Kidney epithelial cell (primary cell): ENCODE data around the gene ZNF746. TPM values are rescaled to one million over a fixed set of nuclear protein-coding genes. Genes with fewer than 3 reads are reported as not detected.

Source experiments
- DNase-seq: peaks from one replicate; pipeline ENCODE4 v3.0.0-alpha.2; 2010; ENCODE audit warnings: low read depth
- H3K27me3 ChIP-seq: 2 replicates; pipeline ENCODE4 v1.6.0; 2011; ENCODE audit warnings: low read length; ENCODE audit not compliant: control insufficient read depth, insufficient read depth
- H3K36me3 ChIP-seq: 2 replicates; pipeline ENCODE4 v1.5.1; 2011; ENCODE audit warnings: low read length; ENCODE audit not compliant: control insufficient read depth, insufficient read depth
- H3K4me3 ChIP-seq: 2 replicates; pipeline ENCODE4 v1.5.1; 2011; ENCODE audit warnings: low read depth, mild to moderate bottlenecking, control low read depth, low read length
- total RNA-seq: library from RNA; depleted of rRNA; stranded (reverse); fragments of >200 nt; gene quantifications from 2 replicates; pipeline ENCODE4 v1.2.3, GENCODE V29; 2015
- TF ChIP-seq, protein P1 (sequence below): IDR thresholded peaks from 2 replicates; pipeline ENCODE4 v1.5.1; 2011; ENCODE audit warnings: mild to moderate bottlenecking, moderate library complexity, low read length, control low read depth, inconsistent platforms; ENCODE audit not compliant: insufficient read depth, poor library complexity, severe bottlenecking

Gene ZNF746
- total RNA-seq, 1 donor from 2014 or later = 24.2 TPM

DNA sequence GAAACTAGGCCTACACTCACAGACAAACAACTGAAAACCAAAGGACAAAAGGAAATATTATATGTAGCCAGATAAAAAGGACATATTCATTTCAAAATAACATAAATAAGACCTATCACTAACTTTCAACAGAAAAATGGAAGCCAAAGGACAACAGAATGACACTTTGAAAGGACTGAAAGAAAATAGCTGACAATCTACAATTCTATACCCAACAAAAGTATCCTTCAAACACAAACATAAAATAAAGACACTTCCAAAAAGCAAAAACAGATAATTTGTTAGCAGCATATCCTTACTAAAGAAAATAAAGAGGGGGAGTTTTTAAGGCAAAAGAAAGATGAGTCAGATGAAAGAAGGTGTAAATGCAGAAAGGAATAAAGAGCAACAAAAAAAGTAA, 7.9 kb upstream of the ZNF746 start:
- Histone ChIP-seq H3K36me3 (no peaks in the 10 kb centered on the region), H3K4me3 (no peak overlapping the region), H3K27me3 (no peaks in the 10 kb centered on the region)
- DNase-seq = no peak
- TF ChIP-seq, protein P1, sequence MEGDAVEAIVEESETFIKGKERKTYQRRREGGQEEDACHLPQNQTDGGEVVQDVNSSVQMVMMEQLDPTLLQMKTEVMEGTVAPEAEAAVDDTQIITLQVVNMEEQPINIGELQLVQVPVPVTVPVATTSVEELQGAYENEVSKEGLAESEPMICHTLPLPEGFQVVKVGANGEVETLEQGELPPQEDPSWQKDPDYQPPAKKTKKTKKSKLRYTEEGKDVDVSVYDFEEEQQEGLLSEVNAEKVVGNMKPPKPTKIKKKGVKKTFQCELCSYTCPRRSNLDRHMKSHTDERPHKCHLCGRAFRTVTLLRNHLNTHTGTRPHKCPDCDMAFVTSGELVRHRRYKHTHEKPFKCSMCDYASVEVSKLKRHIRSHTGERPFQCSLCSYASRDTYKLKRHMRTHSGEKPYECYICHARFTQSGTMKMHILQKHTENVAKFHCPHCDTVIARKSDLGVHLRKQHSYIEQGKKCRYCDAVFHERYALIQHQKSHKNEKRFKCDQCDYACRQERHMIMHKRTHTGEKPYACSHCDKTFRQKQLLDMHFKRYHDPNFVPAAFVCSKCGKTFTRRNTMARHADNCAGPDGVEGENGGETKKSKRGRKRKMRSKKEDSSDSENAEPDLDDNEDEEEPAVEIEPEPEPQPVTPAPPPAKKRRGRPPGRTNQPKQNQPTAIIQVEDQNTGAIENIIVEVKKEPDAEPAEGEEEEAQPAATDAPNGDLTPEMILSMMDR = no peak

DNA sequence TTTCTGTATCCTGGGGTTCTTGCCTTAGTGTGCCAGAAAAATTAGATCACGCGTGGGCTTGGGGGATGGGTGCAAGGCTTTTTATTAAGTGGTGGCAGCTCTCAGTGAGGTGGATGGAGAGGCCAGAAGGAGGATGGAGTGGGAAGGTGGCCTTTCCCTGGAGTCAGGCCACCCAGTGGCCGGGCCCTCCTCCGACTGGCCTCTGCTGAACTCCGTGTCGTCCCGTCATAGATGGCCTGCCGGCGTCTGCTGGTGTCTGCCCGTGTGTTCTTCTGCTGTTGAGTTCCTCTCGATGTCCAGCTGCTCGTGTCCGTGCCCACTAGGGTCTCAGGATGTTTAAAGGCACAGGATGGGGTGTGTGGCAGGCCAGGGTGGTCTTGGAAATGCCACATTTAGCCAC, 4.0 kb upstream of the ZNF746 start:
- no peaks in the 10 kb centered on the region for H3K36me3 ChIP-seq
- TF ChIP-seq, protein P1 = no peak
- DNase-seq = no peak
- peaks cover 4% of the 10 kb centered on the region for H3K27me3 ChIP-seq
- H3K4me3 ChIP-seq = no peak overlapping the region

DNA sequence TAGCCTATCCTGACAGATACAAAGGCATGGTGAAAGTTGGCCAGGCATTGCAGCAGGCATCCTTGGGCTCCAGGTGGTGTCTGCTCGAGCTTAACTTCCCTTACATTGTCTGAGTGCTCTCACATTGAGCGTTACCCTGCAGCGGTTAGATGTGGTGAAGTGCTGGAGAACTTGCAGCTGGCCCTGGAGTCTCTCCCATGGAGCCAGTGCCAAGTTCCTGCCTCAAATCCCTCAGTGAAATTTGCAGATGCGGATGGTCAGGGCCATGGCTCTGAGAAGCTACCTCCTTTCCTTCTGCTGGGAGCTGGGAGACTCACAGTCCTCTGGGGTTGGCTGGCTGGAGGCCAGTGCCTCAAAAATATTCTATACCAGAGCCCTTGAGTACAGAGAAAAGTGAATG, 3.3 kb upstream of the ZNF746 start:
- no peak overlapping the region for H3K4me3 ChIP-seq

DNA sequence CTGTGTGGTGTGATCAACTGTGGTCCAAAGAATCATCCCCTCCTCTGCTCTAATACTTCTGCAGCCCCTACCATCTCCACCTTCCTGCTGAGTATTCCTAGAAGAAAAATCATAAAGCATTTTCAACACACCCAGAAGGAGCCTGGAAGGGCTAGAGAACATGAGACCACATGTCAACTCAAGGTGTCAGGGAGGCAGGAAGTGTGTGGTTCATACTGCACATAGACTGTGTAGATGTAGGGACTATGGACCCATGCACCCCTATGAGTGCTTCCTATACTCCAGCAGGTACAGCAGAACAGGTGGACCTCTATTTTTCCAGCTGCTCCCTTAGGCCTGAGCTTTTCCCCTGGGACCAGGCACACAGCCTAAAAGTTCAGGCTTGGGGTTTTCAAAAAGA, 2.6 kb upstream of the ZNF746 start:
- TF ChIP-seq, protein P1 = no peak
- H3K36me3 ChIP-seq = peaks cover 1% of the 10 kb centered on the region
- peaks cover 4% of the 10 kb centered on the region for H3K27me3 ChIP-seq
- DNase-seq = no peak
- H3K4me3 ChIP-seq = no peak overlapping the region

More for the DNA sequence above, 3.3 kb upstream of the ZNF746 start:
- TF ChIP-seq, protein P1 = no peak
- H3K27me3 ChIP-seq = peaks cover 4% of the 10 kb centered on the region
- no peaks in the 10 kb centered on the region for H3K36me3 ChIP-seq
- no peak for DNase-seq

DNA sequence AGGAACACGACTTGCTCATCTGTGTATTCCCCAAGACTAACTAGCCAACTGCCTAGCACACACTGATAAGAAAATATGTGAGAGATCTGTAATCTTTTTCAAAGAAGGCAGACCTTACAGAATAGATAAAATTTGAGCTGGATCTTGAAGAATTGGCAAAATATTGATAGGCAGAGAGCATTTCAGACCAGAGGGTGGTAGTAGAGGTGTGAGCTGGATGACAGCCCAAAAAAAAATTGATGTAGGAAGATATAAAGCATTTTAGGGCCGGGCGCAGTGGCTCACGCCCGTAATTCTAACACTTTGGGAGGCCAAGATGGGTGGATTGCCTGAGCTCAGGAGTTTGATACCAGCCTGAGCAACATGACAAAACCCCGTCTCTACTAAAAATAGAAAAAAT, 1.2 kb upstream of the ZNF746 start:
- Histone ChIP-seq H3K36me3 (peaks cover 1% of the 10 kb centered on the region), H3K4me3 (no peak overlapping the region), H3K27me3 (peaks cover 4% of the 10 kb centered on the region)
- DNase-seq = no peak
- TF ChIP-seq, protein P1 = no peak

DNA sequence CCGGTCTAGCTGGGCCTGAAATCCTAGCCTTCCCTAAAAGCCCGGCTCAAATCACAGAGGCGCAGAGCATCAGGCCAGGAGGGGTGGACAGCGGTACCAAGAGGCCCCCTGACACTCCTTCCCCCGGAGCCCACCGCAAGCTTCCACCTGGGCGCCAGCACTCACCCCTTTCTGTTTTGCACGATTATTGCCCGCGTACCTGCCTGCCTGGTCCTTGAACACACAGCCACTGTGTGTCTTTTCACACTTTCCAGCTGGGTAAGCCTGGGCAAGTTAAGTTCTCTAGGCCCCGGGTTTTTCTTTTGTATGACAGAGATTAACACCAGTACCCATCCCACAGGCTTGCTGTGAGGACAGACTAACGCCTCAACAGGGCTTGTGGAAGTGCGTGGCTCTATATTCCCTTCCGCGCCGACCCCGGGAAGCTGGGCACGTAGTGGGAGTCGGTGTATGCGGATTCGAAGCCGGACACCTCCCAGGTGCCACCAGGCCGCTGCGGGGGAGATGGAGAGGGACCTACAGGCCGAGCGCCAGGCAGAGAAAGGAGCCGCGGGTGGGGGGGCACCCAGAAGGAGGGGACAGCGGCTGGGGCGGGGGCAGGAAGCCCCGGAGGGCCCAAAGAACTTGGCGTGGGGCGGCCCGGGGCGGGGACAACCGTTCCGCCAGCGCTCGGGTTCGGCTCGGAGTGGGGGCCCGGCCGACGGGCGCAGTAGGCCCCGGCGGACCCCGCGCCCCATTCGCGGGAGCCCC, 792 bp downstream of the ZNF746 start:
- Histone ChIP-seq H3K36me3 (peaks cover 1% of the 10 kb centered on the region), H3K27me3 (peaks cover 4% of the 10 kb centered on the region), H3K4me3 (peak overlapping the region; percentile 59)
- no peak for DNase-seq
- TF ChIP-seq, protein P1 = no peak
